GM12878 (cell line): Measurements from ENCODE around the gene TEKT3.

Experiments used
- ASH2L ChIP-seq: fragments of 300-600, 200-600 bp; sonication (generic); IDR thresholded peaks from 2 replicates; pipeline ENCODE4 v1.6.1; 2017; ENCODE audit warnings: low read depth, mild to moderate bottlenecking, borderline replicate concordance
- JUNB ChIP-seq: IDR thresholded peaks from 2 replicates; pipeline ENCODE4 v1.6.1; 2016; ENCODE audit warnings: antibody characterized with exemption, mild to moderate bottlenecking
- JUND ChIP-seq: IDR thresholded peaks from 2 replicates; pipeline ENCODE4 v1.6.1; 2012; ENCODE audit warnings: low read depth, mild to moderate bottlenecking, low read length, improper control_type of control experiment, moderate library complexity
- RAD21 ChIP-seq: IDR thresholded peaks from 2 replicates; pipeline ENCODE4 v1.6.1; 2011; ENCODE audit warnings: mild to moderate bottlenecking, low read depth, low read length, moderate library complexity; ENCODE audit not compliant: insufficient read depth
- RAD51 ChIP-seq: fragments of 450-650 bp; IDR thresholded peaks from 2 replicates; pipeline ENCODE4 v1.6.1; 2016; ENCODE audit warnings: moderate library complexity, mild to moderate bottlenecking, inconsistent platforms
- TARDBP ChIP-seq: IDR thresholded peaks from 2 replicates; pipeline ENCODE4 v1.6.1; 2016; ENCODE audit warnings: borderline replicate concordance
- TF ChIP-seq, protein P1 (sequence below), 3 experiments: IDR thresholded peaks in 2 of 3; conservative IDR thresholded peaks in 1 of 3; 2 replicates each; pipeline ENCODE4 v1.5.1; 2011; ENCODE audit warnings: low read depth in 3 of 3, low read length in 3 of 3, mild to moderate bottlenecking in 3 of 3, control low read depth in 2 of 3, moderate library complexity in 2 of 3, inconsistent platforms in 1 of 3, mixed read lengths in 1 of 3; ENCODE audit not compliant: control insufficient read depth in 2 of 3, insufficient read depth in 1 of 3; ENCODE audit errors: extremely low read depth in 1 of 3
- TF ChIP-seq, protein P2 (sequence below): fragments of 450-650 bp; formaldehyde crosslinking; IDR thresholded peaks from 2 replicates; pipeline ENCODE4 v1.5.0; 2022; ENCODE audit warnings: mild to moderate bottlenecking, missing genetic modification characterization
- TF ChIP-seq, protein P3 (sequence below): fragments of 450-650 bp; formaldehyde crosslinking; IDR thresholded peaks from 2 replicates; pipeline ENCODE4 v1.4.0; 2022; ENCODE audit warnings: mild to moderate bottlenecking, moderate library complexity
- TF ChIP-seq, protein P4 (sequence below): fragments of 450-650 bp; IDR thresholded peaks from 2 replicates; pipeline ENCODE4 v1.6.1; 2016; ENCODE audit warnings: mild to moderate bottlenecking

DNA sequence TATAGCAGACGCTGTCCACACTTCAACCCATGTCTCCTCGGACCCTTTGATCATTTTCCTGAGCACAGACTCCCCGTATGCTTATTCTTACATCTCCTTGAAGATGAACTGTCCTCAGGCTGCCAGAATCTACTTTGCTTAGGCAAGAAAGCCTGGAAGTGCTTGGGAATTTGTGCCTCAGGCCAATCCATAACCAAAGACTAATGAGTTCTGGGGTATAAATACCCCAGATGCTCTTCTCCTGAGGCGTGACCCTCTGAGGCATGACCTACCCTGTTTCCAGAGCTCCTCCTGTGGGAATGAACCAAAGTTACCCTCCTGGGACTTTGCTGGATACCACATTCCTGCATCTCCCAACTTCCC, 10.1 kb upstream of the TEKT3 start:
- no peak for TF ChIP-seq JUND
- TF ChIP-seq, protein P1, sequence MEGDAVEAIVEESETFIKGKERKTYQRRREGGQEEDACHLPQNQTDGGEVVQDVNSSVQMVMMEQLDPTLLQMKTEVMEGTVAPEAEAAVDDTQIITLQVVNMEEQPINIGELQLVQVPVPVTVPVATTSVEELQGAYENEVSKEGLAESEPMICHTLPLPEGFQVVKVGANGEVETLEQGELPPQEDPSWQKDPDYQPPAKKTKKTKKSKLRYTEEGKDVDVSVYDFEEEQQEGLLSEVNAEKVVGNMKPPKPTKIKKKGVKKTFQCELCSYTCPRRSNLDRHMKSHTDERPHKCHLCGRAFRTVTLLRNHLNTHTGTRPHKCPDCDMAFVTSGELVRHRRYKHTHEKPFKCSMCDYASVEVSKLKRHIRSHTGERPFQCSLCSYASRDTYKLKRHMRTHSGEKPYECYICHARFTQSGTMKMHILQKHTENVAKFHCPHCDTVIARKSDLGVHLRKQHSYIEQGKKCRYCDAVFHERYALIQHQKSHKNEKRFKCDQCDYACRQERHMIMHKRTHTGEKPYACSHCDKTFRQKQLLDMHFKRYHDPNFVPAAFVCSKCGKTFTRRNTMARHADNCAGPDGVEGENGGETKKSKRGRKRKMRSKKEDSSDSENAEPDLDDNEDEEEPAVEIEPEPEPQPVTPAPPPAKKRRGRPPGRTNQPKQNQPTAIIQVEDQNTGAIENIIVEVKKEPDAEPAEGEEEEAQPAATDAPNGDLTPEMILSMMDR (IDR thresholded peaks at IDR 0.05 in 2 of 3, conservative IDR thresholded peaks at IDR 0.05 in 1 of 3; ENCODE audit: control insufficient read depth in 2 of 3, extremely low read depth in 1 of 3, insufficient read depth in 1 of 3, low read depth in 3 of 3, low read length in 3 of 3) = no peak
- TF ChIP-seq RAD51 = no peak
- TF ChIP-seq ASH2L = no peak
- no peak for TF ChIP-seq JUNB
- TF ChIP-seq, protein P2, sequence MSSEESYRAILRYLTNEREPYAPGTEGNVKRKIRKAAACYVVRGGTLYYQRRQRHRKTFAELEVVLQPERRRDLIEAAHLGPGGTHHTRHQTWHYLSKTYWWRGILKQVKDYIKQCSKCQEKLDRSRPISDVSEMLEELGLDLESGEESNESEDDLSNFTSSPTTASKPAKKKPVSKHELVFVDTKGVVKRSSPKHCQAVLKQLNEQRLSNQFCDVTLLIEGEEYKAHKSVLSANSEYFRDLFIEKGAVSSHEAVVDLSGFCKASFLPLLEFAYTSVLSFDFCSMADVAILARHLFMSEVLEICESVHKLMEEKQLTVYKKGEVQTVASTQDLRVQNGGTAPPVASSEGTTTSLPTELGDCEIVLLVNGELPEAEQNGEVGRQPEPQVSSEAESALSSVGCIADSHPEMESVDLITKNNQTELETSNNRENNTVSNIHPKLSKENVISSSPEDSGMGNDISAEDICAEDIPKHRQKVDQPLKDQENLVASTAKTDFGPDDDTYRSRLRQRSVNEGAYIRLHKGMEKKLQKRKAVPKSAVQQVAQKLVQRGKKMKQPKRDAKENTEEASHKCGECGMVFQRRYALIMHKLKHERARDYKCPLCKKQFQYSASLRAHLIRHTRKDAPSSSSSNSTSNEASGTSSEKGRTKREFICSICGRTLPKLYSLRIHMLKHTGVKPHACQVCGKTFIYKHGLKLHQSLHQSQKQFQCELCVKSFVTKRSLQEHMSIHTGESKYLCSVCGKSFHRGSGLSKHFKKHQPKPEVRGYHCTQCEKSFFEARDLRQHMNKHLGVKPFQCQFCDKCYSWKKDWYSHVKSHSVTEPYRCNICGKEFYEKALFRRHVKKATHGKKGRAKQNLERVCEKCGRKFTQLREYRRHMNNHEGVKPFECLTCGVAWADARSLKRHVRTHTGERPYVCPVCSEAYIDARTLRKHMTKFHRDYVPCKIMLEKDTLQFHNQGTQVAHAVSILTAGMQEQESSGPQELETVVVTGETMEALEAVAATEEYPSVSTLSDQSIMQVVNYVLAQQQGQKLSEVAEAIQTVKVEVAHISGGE (CRISPR knock-in tag) = no peak
- no peak for TF ChIP-seq TARDBP
- TF ChIP-seq, protein P3, sequence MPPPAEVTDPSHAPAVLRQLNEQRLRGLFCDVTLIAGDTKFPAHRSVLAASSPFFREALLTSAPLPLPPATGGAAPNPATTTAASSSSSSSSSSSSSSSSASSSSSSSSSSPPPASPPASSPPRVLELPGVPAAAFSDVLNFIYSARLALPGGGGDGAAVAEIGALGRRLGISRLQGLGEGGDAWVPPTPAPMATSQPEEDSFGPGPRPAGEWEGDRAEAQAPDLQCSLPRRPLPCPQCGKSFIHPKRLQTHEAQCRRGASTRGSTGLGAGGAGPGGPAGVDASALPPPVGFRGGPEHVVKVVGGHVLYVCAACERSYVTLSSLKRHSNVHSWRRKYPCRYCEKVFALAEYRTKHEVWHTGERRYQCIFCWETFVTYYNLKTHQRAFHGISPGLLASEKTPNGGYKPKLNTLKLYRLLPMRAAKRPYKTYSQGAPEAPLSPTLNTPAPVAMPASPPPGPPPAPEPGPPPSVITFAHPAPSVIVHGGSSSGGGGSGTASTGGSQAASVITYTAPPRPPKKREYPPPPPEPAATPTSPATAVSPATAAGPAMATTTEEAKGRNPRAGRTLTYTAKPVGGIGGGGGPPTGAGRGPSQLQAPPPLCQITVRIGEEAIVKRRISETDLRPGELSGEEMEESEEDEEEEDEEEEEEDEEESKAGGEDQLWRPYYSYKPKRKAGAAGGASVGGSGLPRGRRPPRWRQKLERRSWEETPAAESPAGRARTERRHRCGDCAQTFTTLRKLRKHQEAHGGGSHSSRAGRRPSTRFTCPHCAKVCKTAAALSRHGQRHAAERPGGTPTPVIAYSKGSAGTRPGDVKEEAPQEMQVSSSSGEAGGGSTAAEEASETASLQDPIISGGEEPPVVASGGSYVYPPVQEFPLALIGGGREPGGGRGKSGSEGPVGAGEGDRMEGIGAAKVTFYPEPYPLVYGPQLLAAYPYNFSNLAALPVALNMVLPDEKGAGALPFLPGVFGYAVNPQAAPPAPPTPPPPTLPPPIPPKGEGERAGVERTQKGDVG (CRISPR knock-in tag) = no peak
- TF ChIP-seq, protein P4, sequence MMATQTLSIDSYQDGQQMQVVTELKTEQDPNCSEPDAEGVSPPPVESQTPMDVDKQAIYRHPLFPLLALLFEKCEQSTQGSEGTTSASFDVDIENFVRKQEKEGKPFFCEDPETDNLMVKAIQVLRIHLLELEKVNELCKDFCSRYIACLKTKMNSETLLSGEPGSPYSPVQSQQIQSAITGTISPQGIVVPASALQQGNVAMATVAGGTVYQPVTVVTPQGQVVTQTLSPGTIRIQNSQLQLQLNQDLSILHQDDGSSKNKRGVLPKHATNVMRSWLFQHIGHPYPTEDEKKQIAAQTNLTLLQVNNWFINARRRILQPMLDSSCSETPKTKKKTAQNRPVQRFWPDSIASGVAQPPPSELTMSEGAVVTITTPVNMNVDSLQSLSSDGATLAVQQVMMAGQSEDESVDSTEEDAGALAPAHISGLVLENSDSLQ = no peak
- TF ChIP-seq RAD21 = no peak
